GM11168 (cell line): ENCODE data around the gene PITPNC1.

Experiments used
- in situ Hi-C: fragments of 300-500 bp; cut with MboI; formaldehyde crosslinking; loops from one replicate; pipeline ENCODE4 v1.12.0; 2022; ENCODE audit warnings: low sequenced_read_pairs; ENCODE audit not compliant: unreplicated experiment

Gene PITPNC1

DNA sequence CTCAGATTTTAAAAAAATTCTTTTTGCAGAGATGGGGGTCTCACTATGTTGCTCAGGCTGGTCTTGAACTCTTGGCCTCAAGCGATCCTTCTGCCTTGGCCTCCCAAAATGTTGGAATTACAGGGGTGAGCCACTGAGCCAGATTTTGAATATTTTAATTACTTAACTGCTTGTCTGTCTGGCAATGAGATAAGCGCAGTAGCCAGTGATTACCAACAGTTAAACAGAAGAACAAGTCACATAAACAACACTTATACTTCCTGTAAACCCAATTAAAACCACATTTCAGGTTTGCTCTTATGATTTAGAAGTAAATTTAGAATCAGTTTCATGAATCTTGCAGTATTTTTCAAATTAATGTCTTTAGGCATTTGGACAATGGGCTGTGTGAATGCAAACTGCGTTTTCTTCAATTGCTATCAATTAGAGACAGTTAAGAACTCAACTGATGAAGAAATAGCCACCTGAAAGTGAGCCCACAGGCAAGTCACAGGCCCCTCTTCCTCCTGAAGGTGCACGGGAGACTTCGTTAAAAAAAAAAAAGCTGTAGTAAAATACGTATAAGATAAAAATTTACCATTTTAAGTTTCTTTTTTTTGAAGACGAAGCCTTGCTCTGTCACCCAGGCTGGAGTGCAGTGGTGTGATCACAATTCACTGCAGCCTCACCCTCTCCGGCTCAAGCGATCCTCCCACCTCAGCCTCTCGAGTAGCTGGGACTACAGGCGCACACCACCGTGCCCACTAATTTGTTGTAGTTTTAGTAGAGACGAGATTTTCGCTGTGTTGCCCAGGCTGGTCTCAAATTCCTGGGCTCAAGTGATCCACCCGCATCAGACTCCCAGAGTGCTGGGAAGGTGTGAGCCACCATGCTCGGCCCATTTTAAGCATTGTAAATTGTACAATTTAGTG, 73.0 kb downstream of the PITPNC1 start:
- in situ Hi-C loops, result no loop called here

- in situ Hi-C loops, result no loop called here
Measured at GRCh38 chr17:67452681-67453554, 75.8 kb downstream of the PITPNC1 start.

DNA sequence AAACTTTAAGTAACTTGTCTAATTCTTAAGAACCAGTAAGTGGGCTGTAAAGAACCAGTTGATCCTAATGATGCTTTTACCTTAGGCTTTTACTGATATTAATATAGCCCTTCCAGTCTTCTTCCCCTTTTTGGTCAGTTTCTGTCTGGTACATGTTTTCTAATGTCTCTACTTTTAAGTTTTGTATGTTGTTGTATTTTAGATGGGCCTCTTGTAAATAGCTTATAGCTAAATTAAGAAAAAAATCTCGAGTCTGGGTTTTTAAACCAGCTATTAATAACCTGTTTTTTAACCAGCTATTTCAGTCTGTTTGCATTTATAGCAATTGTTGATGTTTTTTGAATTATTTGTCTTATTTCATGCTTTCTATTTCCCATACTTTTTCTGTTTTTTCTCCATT, 79.0 kb downstream of the PITPNC1 start:
- in situ Hi-C loops, result no loop called here

- in situ Hi-C loops, result no loop called here
Measured at GRCh38 chr17:67456889-67457288, 79.8 kb downstream of the PITPNC1 start.

DNA sequence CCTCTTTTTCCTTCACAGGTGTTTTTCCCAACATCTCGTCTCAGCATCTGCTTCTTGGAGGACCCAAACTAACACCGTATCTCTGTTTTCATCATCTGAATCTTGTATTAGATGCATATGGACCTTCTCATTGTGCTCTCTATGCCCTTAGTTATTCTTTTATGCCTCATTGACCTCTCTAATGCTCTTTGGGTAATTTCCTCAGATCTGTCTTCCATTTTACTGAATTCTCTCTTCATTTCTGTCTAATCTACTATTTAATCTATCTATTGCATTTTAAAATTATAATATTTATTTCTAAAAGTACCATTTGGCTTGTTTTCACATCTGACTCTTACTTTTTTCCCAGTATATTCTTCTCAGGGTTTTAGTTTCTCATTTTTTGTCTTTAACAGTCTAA, 81.1 kb downstream of the PITPNC1 start:
- in situ Hi-C loops, result no loop called here

DNA sequence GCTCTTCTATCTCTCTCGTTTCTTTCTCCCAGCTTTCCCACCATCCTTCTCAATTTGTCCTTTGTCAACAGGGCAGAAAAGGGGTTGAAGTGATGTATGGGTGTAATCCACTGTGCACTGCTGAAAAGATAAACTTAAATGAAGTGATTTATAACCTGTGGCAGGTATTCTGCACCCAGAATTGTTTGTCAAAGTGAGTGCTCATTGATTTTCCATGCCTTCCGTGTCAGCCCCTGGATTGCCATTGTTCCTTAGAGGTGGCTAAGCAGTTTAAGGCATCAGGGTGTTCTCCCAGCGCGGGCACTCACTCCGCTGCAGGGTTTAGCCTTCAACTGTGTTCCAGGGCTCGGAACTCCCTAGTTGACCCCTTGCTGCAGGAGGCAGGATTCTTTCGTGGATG, 82.9 kb downstream of the PITPNC1 start:
- in situ Hi-C loops, result no loop called here

DNA sequence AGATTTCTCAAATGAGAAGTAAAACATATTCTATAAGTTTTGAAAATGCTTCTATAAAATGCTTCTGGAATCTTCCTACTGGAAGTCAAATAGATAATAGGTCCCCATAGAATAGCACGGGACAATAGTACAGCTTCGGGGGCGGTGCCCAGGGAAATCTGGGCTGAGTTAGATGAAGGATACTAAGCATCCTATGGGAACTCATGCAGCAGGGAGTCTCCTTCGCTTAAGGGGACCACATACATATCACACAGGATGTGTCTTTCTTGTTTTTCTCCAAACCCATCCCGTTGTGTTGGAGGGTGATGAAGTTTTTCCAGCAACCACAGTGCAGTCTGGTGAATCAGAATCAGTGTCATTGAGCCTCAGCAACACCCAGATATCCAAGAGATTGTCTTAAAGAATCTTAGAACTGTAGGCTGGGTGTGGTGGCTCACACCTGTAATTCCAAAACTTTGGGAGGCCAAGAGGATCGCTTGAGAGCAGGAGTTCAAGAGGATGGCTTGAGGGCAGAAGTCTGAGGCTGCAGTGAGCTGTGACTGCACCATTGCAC, 84.2 kb downstream of the PITPNC1 start:
- in situ Hi-C loops, result no loop called here

DNA sequence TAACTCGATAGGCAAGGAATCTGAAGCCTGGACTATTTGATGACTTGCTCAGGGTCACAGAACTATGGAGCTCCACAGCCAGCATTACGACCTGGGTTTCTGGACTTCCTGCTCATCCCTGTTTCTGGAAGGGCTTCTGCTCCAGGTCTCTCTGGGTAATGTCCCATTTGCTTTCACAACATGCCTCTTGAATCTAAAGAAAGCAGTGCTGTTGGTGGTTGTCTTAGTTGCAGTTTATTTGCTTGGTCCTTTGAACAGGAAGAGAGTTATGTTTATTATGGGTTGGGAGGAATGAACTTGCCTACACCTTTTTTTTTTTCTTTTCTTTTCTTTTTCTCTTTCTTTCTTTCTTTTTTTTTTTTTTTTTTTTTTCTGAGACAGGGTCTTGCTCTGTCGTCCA, 84.8 kb downstream of the PITPNC1 start:
- in situ Hi-C loops, result no loop called here

GRCh38 chr17:67466251-67466796, 89.2 kb downstream of the PITPNC1 start:
- in situ Hi-C loops, result no loop called here

- in situ Hi-C loops, result no loop called here
Measured at GRCh38 chr17:67467500-67468455, 90.7 kb downstream of the PITPNC1 start.

DNA sequence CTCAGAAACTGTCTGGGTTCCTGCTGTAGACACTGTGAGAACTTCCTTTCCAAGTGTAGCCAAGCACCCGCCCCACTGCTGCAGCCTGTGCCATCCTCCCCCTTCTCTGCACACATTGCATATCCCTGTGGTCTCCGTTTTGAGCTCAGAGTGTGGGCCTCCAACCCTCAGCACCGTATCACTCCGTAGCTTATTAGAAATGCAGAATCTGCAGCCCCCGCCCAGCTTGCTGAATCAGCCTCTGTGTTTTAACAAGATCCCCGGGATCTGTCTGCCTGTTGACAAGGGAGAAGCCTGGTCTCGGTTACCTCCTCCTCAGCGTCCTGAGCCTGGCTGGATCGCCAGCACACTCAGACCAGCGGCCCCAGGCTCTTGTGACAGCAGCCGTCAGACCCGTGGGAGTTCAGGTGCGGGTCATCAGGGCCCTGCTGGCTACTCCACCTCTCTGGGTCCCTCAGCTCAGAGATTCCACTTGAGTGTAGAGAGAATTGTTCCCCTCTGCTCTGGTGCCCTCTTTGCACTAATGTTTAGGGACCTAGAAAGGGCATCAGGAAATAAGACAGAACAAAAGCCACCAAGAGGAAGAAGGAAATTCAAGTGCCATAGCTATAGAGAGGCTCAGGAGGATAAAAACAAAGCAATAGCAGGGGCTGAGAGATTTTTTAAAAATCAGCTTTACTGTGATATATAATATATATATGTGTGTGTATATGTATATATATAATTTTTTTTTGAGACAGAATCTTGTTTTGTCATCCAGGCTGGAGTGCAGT, 92.3 kb downstream of the PITPNC1 start:
- in situ Hi-C loops, result no loop called here

DNA sequence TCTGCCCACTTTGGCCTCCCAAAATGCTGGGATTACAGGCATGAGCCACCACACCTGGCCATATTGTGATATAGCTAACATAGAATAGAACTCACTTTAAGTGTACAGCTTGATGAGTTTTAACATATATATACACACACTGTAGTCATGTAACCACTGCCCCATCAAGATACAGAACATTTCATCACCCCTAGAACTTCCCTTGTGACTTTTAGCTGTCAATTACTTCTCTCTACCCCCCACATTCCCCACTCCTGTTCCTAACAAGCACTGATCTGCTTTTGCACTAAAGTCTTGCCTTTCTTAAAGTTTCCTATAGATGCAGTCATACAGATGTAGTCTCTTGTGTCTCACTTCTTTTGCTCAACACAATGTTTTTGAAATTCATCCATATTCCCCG, 93.1 kb downstream of the PITPNC1 start:
- in situ Hi-C loops, result loop anchor here (10.0 kb wide), 1 partner anchor 95 kb away; the partner anchor contains the start of gene PITPNC1

GRCh38 chr17:67471118-67471517, 94.0 kb downstream of the PITPNC1 start:
- in situ Hi-C loops, result loop anchor here (10.0 kb wide), 1 partner anchor 96 kb away; the partner anchor contains the start of gene PITPNC1

DNA sequence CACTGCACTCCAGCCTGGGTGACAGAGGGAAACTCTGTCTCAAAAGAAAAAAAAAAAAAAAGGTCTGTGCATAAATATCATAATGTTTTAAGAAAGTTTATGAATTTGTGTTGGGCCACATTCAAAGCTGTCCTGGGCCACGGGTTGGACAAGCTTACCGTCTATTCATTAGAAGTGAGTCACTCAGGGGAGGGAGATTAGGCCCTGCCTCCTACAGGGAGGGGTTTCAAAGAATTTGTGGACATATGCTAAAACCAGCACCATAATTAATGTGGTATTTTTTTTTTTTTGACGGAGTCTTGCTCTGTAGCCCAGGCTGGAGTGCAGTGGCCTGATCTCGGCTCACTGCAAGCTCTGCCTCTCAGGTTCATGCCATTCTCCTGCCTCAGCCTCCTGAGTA, 95.5 kb downstream of the PITPNC1 start:
- in situ Hi-C loops, result loop anchor here (10.0 kb wide), 1 partner anchor 98 kb away; the partner anchor contains the start of gene PITPNC1

GRCh38 chr17:67474081-67474661, 97.1 kb downstream of the PITPNC1 start:
- in situ Hi-C loops, result loop anchor here (10.0 kb wide), 1 partner anchor 99 kb away; the partner anchor contains the start of gene PITPNC1

DNA sequence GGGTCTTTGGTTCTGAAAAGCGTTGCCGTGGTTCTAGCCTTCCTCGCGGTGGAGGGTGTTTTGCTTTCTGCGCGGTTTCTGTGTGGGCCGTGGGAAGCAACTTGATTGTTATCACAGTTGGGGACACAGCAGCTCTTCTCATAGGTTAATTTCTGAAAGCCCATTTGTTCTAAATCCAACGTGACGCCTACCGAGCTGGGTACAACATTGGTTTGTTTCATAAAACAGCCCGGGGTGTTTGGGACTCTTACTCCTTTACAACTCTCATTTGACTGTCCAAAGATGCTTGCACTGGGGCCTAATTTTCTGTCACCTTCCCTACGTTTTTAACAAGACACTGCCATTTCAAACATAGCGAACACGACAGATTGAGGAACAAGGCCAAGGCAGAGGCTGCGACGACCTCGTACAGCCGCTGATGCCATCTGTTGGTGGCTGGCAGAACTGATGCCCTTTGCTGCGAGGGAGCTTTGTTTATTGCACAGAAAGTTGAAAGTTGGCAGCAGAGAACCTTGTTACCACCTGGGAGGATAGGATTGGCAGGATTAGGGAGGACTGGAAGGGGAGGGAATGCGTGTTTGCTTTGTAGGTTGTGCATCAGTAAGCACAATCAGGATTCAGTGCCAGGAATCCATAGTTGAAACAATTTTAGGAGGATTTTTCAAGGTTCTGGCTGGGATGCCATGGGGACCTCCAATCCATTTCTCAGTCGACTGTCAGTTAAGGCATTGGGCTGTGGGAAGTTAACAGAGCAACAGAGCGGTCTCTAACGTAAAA, 98.3 kb downstream of the PITPNC1 start:
- in situ Hi-C loops, result loop anchor here (10.0 kb wide), 1 partner anchor 101 kb away; the partner anchor contains the start of gene PITPNC1

- in situ Hi-C loops, result loop anchor here (10.0 kb wide), 1 partner anchor 102 kb away; the partner anchor contains the start of gene PITPNC1
Measured at GRCh38 chr17:67476787-67477335, 99.8 kb downstream of the PITPNC1 start.
